ENCODE measurements around the gene TNFAIP8L3.

The TNFAIP8L3 gene

GRCh38 chr15:51075826-51076523 lies 18.7 kb downstream of the TNFAIP8L3 start:
- TF ChIP-seq CTCF (IDR thresholded peaks at IDR 0.05; ENCODE audit: low read length, missing control alignments) = no peak
- DNase-seq (ENCODE audit: low read depth) = no peak
- H3K4me3 ChIP-seq (replicated peaks; ENCODE audit: low read depth, low read length) = no peak overlapping the region

- no peak for DNase-seq (ENCODE audit: low read depth)
- TF ChIP-seq CTCF (IDR thresholded peaks at IDR 0.05; ENCODE audit: low read length, missing control alignments) = no peak
- no peak overlapping the region for H3K4me3 ChIP-seq (replicated peaks; ENCODE audit: low read depth, low read length)
These were observed 19.3 kb downstream of the TNFAIP8L3 start for GRCh38 chr15:51075364-51075763.

GRCh38 chr15:51074926-51075325 lies 19.8 kb downstream of the TNFAIP8L3 start:
- no peak for DNase-seq (ENCODE audit: low read depth)
- H3K4me3 ChIP-seq (replicated peaks; ENCODE audit: low read depth, low read length) = no peak overlapping the region
- TF ChIP-seq CTCF (IDR thresholded peaks at IDR 0.05; ENCODE audit: low read length, missing control alignments) = no peak

GRCh38 chr15:51071578-51071977 lies 23.1 kb downstream of the TNFAIP8L3 start:
- TF ChIP-seq CTCF (IDR thresholded peaks at IDR 0.05; ENCODE audit: low read length, missing control alignments) = no peak
- no peak for DNase-seq (ENCODE audit: low read depth)
- no peak overlapping the region for H3K4me3 ChIP-seq (replicated peaks; ENCODE audit: low read depth, low read length)

- no peak overlapping the region for H3K4me3 ChIP-seq (replicated peaks; ENCODE audit: low read depth, low read length)
- TF ChIP-seq CTCF (IDR thresholded peaks at IDR 0.05; ENCODE audit: low read length, missing control alignments) = no peak
- no peak for DNase-seq (ENCODE audit: low read depth)
These were observed 24.7 kb downstream of the TNFAIP8L3 start for GRCh38 chr15:51069983-51070382.

- no peak for DNase-seq (ENCODE audit: low read depth)
- TF ChIP-seq CTCF (IDR thresholded peaks at IDR 0.05; ENCODE audit: low read length, missing control alignments) = no peak
- no peak overlapping the region for H3K4me3 ChIP-seq (replicated peaks; ENCODE audit: low read depth, low read length)
These were observed 27.2 kb downstream of the TNFAIP8L3 start for GRCh38 chr15:51067510-51067909.

GRCh38 chr15:51065781-51066180 lies 28.9 kb downstream of the TNFAIP8L3 start:
- TF ChIP-seq CTCF (IDR thresholded peaks at IDR 0.05; ENCODE audit: low read length, missing control alignments) = no peak
- H3K4me3 ChIP-seq (replicated peaks; ENCODE audit: low read depth, low read length) = no peak overlapping the region
- no peak for DNase-seq (ENCODE audit: low read depth)

Measured in fibroblast of pulmonary artery (primary cell).